ENCODE results near the gene GALC.

DNA sequence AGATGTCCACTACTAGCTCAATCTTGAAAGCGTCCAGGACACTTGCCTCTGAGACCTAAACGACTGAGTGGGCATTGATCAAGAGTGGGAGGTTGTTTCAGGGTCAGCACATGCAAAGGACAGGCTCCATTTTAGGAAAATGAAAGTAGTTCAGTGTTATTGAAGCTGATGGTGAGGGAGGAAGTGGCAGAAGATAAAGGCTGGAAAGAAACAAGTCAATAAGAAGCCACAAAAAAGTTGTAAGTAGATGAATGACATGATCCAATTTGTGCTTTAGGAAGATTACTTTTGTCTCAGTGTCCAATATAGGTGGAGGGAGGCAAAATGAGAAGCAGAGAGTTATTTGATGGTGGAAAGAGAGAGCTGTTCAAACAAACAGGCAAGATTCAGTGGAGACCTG, 33.9 kb upstream of the GALC start:
- TF ChIP-seq POLR2AphosphoS5 (IDR thresholded peaks at IDR 0.05; ENCODE audit: low read depth, low read length) = no peak
- TF ChIP-seq, protein P1, sequence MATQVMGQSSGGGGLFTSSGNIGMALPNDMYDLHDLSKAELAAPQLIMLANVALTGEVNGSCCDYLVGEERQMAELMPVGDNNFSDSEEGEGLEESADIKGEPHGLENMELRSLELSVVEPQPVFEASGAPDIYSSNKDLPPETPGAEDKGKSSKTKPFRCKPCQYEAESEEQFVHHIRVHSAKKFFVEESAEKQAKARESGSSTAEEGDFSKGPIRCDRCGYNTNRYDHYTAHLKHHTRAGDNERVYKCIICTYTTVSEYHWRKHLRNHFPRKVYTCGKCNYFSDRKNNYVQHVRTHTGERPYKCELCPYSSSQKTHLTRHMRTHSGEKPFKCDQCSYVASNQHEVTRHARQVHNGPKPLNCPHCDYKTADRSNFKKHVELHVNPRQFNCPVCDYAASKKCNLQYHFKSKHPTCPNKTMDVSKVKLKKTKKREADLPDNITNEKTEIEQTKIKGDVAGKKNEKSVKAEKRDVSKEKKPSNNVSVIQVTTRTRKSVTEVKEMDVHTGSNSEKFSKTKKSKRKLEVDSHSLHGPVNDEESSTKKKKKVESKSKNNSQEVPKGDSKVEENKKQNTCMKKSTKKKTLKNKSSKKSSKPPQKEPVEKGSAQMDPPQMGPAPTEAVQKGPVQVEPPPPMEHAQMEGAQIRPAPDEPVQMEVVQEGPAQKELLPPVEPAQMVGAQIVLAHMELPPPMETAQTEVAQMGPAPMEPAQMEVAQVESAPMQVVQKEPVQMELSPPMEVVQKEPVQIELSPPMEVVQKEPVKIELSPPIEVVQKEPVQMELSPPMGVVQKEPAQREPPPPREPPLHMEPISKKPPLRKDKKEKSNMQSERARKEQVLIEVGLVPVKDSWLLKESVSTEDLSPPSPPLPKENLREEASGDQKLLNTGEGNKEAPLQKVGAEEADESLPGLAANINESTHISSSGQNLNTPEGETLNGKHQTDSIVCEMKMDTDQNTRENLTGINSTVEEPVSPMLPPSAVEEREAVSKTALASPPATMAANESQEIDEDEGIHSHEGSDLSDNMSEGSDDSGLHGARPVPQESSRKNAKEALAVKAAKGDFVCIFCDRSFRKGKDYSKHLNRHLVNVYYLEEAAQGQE (IDR thresholded peaks at IDR 0.05; ENCODE audit: insufficient read depth in 1 of 2, low read depth in 2 of 2, low read length in 2 of 2) = no peak
